Psoas muscle (tissue), 8 donors: Measurements from ENCODE around the gene ZBTB26. TPM values are rescaled to one million over a fixed set of nuclear protein-coding genes. Genes with fewer than 3 reads are reported as not detected.

ENCODE experiments used
- ATAC-seq, 4 donors: fragments of 200-7000 bp; cut with Tn5 transposase; one replicate each; pipeline ENCODE4 v1.9.1; 2020; ENCODE audit warnings: moderate library complexity in 3 of 4, mild to moderate bottlenecking in 2 of 4
- DNase-seq, 2 donors: peaks; one replicate each; pipeline ENCODE4 v3.0.0-alpha.2; 2020
- H3K27ac ChIP-seq: fragments of 200-600 bp; one replicate; pipeline ENCODE4 v1.8.0; 2022
- H3K27me3 ChIP-seq, 3 donors: fragments of 200-600 bp in 1 of 3; one replicate each; pipeline versions ENCODE4 v1.6.1 to v1.8.0; 2013 to 2022; ENCODE audit warnings: low read length in 2 of 3, mild to moderate bottlenecking in 2 of 3, moderate library complexity in 1 of 3; ENCODE audit not compliant: insufficient read depth in 3 of 3
- H3K36me3 ChIP-seq, 2 donors: fragments of 200-600 bp in 1 of 2; one replicate each; pipeline versions ENCODE4 v1.6.1 to v1.8.0; 2013 to 2022; ENCODE audit warnings: low read depth in 1 of 2, mild to moderate bottlenecking in 1 of 2, moderate library complexity in 1 of 2; ENCODE audit not compliant: insufficient read depth in 1 of 2
- H3K4me1 ChIP-seq: fragments of 200-600 bp; one replicate; pipeline ENCODE4 v1.8.0; 2022
- H3K4me3 ChIP-seq: fragments of 200-600 bp; one replicate; pipeline ENCODE4 v1.8.0; 2022; ENCODE audit warnings: mild to moderate bottlenecking
- H3K9me3 ChIP-seq: fragments of 200-600 bp; one replicate; pipeline ENCODE4 v1.8.0; 2022
- CTCF ChIP-seq: fragments of 200-600 bp; IDR thresholded peaks from one replicate; pipeline ENCODE4 v1.8.0; 2022; ENCODE audit warnings: antibody characterized with exemption
- WGBS, 3 donors: extraction: QIAGEN DNeasy Blood & Tissue Kit; methylation state at CpG; one replicate each; pipeline versions ENCODE4 v1.1.6 to v1.1.7; 2013; 5-methylcytosine and 5-hydroxymethylcytosine counted together
- intact Hi-C, 2 donors: fragments of 100-400 bp; cut with DNase I; formaldehyde crosslinking; loops; one replicate each; pipeline versions ENCODE4 v1.11.0 to v1.14.2; 2022
- polyA plus RNA-seq, 3 donors: library from polyadenylated mRNA; stranded (reverse); fragments of 200-250 nt; gene quantifications; one replicate each; pipeline ENCODE4 v1.2.3, GENCODE V29; 2013
- total RNA-seq, 4 donors: library from RNA; stranded (reverse); fragmentation: NEBNext Ultra II Directional in 2 of 4; extraction: Animal tissue kit (Norgen Biotek cat#: 25700) in 2 of 4; gene quantifications; one replicate each; pipeline versions ENCODE4 v1.2.1 to v1.2.4, GENCODE V29; 2021 to 2023
- donor health status: healthy with polysubstance abuse.
- donor health status: DM: no; HTN: no; CAD: no; lungs with moderate emphysema.
- donor health status: Bipolar disorder and iron deficiency.
- donor health status: healthy.
- donor health status: DM: yes; HTN: yes; CAD: no.
- donor health status: DM: no; HTN: no; CAD: no.
- donor health status: DM: no; HTN: no; CAD: no.
- donor health status: DM: yes; HTN: yes; CAD: no.

Gene ZBTB26
- total and polyA plus RNA-seq, 7 donors = 2.0 to 4.8 (median 3.1) TPM

DNA sequence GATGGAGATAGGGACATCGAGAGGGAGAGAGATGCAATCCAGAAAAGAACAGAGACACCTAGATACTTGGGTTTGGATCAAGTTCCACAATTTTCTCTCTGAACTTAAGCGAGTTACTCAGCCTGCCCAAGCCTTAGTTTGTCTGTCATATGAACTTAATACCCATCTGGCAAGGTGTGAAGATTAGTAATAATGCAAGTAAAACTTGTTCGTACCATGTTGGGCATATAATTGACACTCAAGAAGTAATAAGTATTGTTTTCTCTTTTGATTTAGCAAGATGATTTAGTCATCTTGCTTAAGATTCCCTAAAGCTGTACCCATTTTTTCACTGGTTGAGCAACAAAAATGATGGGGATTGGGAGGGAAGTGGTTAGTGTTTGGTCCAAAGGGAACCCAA, 17.0 kb upstream of the ZBTB26 start:
- Histone ChIP-seq H3K4me3 (no peak overlapping the region), H3K27ac (no peak overlapping the region), H3K27me3 (no peaks in the 10 kb centered on the region), H3K4me1 (peaks cover 12% of the 10 kb centered on the region), H3K36me3 (peaks cover 0 to 8% of the 10 kb centered on the region in 2 donors), H3K9me3 (no peaks in the 10 kb centered on the region)
- no peak for DNase-seq
- intact Hi-C loops = no loop called here
- WGBS, 3 donors = 82 to 95% (median 86%) methylated on average over 3 of the region's 3 CpGs
- no peak for ATAC-seq
- TF ChIP-seq CTCF = no peak

DNA sequence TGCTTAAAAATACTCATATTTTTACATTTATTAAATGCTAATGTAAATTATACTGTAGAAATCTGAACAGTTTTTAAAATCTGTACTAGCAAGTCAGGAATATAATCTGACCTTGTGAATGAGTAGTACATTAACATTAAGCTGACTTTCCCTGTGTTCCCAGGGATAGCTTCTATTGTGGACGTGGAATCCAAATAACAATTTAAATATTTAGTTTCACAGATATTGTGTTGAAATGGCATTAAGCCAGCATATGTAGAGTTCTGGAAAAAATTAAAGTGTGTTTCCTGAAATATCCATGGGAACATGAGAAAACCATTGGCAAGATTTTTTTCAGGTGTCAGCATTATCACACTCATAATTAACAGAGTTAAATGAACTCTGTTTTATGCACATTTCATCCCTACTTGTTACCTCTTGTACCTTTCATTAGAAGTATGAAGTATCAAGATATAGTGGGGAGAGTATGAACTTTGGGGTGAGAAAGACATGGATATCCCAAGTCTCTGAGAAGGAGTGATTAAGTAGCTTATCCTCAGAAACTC, 15.2 kb upstream of the ZBTB26 start:
- H3K9me3 ChIP-seq = no peaks in the 10 kb centered on the region
- peaks cover 0 to 8% of the 10 kb centered on the region in 2 donors for H3K36me3 ChIP-seq
- TF ChIP-seq CTCF = no peak
- no peak overlapping the region for H3K4me3 ChIP-seq
- intact Hi-C loops = no loop called here
- DNase-seq (no peak), ATAC-seq (no peak)
- 56 to 62% (median 60%) methylated on average over 1 of the region's 1 CpG for WGBS, 3 donors
- H3K4me1 ChIP-seq = peaks cover 27% of the 10 kb centered on the region
- no peak overlapping the region for H3K27ac ChIP-seq
- H3K27me3 ChIP-seq = no peaks in the 10 kb centered on the region

- intact Hi-C loops = loop anchor here in 1 of 2 donors (5.0 kb wide), 1 partner anchor 43 kb away; no protein-coding TSS in a partner anchor
- no peak for ATAC-seq
- no peaks in the 10 kb centered on the region for H3K9me3 ChIP-seq
- H3K27me3 ChIP-seq = no peaks in the 10 kb centered on the region
- no peak overlapping the region for H3K27ac ChIP-seq
- H3K4me1 ChIP-seq = peaks cover 30% of the 10 kb centered on the region
- DNase-seq = no peak
- peaks cover 0 to 8% of the 10 kb centered on the region in 2 donors for H3K36me3 ChIP-seq
- WGBS, 3 donors = 72 to 83% (median 73%) methylated on average over 4 of the region's 4 CpGs
- H3K4me3 ChIP-seq = no peak overlapping the region
- TF ChIP-seq CTCF = no peak
These were observed 13.9 kb upstream of the ZBTB26 start for GRCh38 chr9:122944960-122945888.

GRCh38 chr9:122941582-122942234, 10.4 kb upstream of the ZBTB26 start:
- 6 to 9% (median 9%) methylated on average over 17 of the region's 17 CpGs for WGBS, 3 donors
- peaks cover 35% of the 10 kb centered on the region for H3K4me1 ChIP-seq
- H3K36me3 ChIP-seq = peaks cover 0 to 28% of the 10 kb centered on the region in 2 donors
- intact Hi-C loops = loop anchor here in 1 of 2 donors (5.0 kb wide), 1 partner anchor 39 kb away; no protein-coding TSS in a partner anchor
- H3K27ac ChIP-seq = peak overlapping the region; percentile 89
- H3K9me3 ChIP-seq = no peaks in the 10 kb centered on the region
- DNase-seq = no peak
- no peaks in the 10 kb centered on the region for H3K27me3 ChIP-seq
- peak in 2 of 4 donors; percentile 11 for ATAC-seq
- TF ChIP-seq CTCF = no peak
- H3K4me3 ChIP-seq = peak overlapping the region; percentile 85
